NCI-H82 (cell line): Measurements from ENCODE around the gene NRF1.
"Not testable (repeated sequence)": the region's sequence is repeated elsewhere in the genome, so short reads cannot be mapped to it uniquely, and the experiment has no call there.

Experiments used
- DNase-seq: peaks from one replicate; lab custom pipeline; 2025; lab: John Stamatoyannopoulos, UW

The NRF1 gene

DNA sequence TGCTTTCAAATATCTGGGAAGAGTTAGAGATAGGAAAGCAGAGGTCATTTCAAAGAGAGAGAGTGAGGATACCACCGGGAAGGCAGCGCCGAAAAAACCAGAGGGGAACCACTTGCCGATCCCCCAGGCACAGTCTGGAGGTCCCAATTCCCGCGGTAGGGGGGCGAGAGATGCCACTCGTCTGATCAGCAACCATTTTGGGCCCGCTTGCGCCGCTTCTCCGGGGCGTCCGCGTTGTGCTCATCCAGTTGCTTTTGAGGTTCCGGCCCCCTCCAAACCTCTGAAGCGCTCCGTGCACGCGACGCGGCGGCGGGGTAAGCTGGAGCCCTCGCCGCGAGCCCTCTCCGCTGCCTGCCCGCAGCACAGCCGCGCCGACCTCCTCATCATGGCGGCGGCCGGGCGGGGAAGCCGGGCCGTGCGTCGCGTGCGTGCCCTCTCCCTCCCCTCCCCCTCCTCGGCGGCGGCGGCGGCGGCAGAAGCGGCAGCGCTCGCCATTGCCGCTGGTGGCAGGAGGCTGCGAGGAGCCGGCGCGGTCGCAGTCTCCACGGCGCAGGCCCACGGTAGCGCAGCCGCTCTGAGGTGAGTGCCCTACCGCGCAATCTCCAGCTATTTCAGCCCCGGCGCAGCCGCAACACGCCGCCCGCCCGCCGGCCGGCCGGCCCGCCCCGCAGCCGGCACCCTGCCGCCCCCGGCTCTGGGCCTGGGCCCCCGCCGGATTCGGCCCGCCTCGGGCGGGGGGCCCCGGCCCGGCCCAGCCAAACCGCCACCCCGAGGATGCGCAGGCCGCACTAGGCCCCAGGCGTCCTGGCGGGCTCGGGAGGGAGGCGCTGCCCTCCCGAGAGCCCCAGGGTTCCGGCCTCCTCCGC is at the start of gene NRF1:
Gene NRF1, plus strand, starts transcription at position 475 of the 866 bp plus-strand sequence. CDS start 45,632 bp downstream, outside the sequence.
- DNase-seq = peak; percentile 91

DNA sequence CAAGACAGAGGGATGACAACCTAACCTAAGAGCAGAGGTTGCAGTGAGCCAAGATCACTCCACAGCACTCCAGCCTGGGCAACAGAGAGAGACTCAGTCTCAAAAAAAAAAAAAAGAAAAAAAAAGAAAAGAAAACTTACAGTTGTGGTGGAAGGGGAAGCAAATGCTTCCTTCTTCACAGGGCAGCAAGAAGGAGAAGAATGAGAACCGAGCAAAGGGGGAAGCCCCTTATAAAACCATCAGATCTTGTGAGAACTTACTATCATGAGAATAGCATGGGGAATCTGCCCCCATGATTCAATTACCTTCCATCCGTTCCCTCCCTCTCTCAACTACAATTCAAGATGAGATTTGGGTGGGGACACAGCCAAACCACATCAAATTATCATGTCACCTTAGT is 45.2 kb upstream of the NRF1 start:
- not testable (repeated sequence) for DNase-seq

DNA sequence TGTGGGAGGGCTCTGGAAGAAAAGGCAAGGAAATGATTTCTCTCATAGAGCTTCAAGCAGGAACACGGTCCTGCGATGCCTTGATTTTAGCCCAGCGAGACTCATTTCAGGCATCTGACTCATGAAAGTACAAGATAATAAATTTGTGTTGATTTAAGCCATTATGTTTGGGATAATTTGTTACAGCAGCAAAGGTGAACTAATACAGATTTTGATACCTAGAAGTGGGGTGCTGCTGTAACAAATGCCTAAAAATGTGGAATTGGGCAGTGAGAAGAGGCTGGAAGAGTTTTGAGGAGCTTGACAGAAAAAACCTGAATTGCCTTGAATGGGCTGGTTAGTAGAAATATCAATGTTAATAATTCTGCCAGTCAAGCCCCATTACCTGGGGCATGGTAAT is 44.1 kb upstream of the NRF1 start:
- no peak for DNase-seq

DNA sequence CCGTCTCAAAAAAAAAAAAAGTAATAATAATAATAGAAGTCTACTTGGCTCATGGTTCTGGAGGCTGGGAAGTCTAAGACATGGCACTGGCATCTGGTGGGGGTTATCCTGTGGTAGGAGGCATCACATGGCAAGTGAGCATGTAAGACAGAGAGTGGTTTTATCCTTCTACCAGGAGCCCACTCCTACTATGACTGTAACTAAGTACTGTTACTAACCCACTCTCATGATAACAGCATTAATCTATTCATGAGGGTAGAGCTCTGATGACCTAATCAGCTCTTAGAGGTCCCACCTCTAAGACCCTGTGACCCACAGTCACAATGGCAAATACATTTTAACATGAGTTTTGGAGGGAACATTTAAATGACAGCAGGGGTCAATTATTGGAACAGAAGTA is 43.3 kb upstream of the NRF1 start:
- no peak for DNase-seq

DNA sequence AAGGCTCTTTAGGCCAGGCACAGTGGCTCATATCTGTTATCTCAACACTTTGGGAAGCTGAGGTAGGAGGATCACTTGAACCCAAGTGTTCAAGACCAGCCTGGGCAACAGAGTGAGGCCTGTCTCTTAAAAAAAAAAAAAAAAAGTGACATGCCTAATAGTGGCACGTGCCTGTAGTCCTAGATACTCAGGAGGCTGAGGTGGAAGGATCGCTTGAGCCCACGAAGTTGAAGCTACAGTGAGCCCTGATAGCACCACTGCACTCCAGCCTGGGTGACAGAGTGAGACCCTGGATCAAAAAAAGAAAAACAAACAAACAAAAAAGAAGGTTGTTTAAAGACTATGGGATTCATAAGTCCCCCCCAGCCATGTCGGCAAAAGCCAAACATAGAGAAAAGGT is 42.2 kb upstream of the NRF1 start:
- no peak for DNase-seq

DNA sequence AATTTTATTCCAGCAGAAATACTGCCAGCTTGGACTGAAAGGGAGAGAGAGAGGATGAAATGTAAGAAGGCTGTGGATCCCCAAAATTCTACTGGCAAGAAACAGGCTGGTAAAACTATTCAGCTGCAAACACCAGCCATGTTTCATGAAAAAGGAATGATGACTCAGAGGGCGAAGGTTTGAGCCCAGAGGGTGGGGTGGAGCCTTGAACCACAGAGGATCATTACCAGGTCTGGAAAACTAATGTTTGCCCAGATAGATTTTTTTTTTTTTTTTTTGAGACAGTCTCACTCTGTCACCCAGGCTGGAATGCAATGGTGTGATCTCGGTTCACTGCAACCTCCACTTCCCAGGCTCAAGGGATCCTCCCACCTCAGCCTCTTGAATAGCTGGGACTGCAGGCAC is 41.7 kb upstream of the NRF1 start:
- DNase-seq = no peak

DNA sequence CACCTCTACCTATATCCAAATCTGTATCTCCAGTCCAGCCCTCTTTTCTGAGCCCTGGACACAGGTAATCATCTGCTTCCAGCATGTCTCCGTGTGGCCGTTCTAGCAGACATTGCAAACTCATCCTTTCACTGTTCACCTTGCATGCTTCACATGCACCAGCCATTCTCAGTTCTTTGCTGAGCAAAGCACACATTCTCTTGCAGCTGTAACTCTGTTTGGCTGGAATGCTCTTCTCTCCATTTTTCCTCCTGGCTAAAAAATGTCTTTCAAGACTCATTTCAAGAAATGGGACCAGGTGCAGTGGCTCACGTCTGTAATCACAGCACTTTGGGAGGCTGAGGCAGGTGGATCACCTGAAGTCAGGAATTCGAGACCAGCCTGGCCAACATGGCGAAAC is 40.3 kb upstream of the NRF1 start:
- no peak for DNase-seq

DNA sequence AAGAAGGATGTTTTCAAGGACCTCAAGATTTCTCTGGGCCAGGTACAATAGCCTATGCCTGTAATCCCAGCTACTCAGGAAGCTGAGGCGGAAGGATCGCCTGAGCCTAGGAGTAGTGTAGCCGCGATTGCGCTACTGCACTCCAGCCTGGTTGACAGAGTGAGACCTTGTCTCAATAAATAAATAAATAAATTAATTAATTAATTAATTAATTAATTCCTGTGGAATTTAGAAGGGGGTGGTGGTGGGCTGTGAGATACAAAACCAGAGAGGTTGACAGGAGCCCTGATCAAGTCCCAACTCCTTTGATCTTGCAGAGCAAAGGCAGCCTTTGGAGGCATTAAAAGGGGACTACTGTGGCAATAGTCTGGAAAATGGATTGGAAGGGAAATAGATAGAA is 39.3 kb upstream of the NRF1 start:
- no peak for DNase-seq

DNA sequence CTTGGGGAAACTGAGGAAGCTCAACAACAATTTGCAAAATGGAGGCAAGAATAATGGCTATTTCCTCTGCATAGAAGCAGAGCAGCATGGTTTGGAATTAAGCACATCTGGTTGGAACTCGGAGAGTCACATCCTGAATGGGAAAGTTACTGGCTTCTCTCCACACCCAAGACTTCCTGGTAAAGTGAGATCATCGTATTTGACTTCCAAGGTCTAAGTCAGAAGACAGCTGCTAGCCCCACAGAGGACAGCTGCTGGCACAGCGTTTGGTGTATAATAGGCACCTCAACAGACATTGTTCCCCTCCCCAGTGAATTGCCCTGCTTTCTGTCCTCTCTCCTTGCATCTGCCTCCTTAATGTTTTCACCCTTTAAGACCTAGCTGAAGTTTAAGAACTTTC is 37.0 kb upstream of the NRF1 start:
- no peak for DNase-seq

DNA sequence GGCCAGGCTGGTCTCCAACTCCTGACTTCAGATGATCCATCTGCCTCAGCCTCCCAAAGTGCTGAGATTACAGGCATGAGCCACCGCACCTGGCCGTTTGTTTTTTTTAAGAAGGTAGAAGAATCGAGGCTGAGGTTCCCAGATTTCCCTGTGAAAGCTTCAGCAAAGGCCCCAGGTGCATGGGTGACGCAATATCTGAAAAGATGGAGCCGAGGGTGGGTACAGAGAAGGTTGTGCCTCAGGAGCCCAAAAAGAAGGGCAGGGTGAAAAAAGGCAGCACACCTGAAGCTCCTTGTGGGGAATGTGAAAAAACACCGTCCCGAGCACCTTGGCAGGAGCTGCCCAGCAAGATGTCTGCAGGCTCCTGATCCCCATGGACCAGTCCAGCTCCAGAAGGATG is 35.8 kb upstream of the NRF1 start:
- no peak for DNase-seq

DNA sequence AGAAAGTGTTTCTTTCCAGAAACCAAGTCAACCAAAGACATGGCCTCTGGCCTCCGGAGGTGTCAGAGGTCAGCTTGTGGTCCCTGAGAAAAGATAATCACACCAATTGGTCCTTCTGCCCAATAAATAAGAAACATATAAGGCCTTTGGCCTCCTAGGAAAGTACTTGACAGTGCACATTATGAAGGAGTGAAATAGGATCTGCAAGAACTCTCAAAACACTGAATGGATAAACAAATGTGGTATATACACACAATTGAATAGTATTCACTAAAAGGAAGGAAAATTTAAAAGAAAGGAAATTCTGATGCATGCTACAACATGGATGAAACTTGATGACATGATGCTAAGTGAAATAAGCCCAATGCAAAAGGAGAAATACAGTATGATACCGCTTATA is 35.4 kb upstream of the NRF1 start:
- no peak for DNase-seq

DNA sequence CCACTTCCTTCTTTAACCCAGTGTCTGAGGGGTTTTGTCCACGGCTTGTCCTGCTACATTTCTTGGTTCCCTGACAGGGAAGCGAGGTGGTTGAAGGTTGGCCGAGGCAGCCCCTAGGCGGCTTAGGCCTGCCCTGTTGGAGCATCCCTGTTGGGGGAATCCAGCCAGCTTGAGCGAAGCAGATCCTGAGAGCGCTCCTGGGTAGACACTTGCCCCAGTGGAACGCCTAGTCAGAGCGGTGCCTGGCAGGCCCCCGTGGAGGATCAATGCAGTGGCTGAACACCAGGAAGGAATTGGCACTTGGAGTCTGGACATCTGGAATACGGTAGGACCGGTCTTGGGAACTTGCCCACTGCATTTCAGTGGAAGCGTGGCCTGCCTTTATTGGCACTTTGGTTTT is 32.7 kb upstream of the NRF1 start:
- no peak for DNase-seq

DNA sequence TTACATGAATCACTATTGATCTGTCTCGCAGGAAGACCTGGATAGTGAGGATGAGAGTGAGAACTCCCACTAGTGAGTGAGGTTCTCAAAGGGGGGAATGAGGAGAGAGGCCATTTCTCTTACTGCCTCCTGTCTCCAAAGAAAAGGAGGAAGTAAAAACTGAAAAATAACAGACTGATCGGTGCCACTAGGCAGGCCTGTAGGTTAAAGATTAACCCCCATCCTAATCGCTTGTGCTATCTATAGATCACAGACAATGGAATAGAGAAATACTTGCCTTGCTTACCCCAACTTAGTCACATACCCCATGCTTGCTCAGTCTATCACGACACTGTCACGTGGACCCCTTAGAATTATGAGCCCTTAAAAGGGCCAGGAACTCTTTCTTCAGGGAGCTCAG is 25.3 kb upstream of the NRF1 start:
- DNase-seq = not testable (repeated sequence)

DNA sequence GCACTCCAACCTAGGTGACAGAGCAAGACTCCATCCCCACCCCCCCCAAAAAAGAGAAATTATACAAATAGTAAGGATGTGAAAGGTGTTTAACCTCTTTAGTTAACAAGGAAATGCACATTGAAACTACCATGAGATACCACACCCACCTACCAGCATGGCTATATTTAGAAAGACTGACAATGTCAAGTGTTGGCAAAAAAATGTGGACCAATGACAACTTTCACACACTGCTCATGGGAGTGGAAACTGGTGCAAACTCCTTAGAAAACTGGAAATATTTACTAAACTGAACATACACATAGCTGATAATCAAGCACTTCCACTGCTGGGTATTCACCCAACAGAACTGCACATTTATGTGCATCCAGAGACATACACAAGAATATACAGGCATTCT is 23.3 kb upstream of the NRF1 start:
- no peak for DNase-seq

DNA sequence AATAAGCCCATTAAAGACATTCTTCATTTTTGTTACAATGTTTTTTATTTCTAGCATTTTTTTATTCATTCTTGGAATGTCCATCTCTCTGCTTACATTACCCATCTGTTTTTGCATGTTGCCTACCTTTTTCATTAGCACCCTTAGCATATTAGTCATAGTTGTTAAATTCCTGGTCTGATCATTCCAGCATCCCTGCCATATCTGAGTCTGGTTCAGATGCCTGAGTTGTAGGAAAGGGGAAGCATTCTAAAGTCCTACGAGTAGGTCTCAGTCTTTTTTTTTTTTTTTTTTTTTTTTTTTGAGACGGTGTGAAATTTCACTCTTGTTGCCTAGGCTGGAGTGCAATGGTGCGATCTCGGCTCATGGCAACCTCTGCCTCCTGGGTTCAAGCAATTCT is 19.7 kb upstream of the NRF1 start:
- no peak for DNase-seq

DNA sequence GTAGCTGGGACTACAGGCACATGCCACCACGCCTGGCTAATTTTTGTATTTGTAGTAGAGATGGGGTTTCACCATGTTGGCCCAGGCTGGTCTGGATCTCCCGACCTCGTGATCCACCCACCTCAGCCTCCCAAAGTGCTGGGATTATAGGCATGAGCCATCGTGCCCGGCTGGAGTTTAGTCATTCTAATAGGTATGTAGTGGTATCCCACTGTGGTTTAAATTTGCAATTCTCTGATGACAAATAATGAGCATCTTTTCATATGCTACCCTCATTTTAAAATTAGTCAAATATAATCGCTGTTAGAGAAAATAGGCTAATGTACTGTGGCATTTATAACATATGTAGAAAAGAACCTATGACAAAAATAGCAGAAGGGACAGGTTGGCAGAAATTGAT is 15.1 kb upstream of the NRF1 start:
- not testable (repeated sequence) for DNase-seq

DNA sequence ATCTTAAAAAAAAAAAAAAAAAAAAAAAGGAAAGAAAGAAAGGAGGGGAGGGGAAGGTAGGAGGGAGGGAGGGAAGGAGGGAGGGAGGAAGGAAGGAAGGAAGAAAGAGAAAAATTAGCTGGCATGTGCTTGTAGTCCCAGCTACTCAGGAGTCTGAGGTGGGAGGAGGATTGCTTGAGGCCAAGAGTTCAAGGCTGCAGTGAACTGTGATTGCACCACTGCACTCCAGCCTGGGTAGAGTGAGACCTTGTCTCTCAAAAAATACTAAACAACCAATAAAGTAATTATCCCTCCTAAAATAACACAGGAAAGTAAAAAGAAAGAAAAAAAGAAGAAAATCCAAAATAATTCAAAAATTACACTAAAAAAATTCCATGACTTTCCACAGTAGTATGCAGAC is 13.8 kb upstream of the NRF1 start:
- DNase-seq = no peak

DNA sequence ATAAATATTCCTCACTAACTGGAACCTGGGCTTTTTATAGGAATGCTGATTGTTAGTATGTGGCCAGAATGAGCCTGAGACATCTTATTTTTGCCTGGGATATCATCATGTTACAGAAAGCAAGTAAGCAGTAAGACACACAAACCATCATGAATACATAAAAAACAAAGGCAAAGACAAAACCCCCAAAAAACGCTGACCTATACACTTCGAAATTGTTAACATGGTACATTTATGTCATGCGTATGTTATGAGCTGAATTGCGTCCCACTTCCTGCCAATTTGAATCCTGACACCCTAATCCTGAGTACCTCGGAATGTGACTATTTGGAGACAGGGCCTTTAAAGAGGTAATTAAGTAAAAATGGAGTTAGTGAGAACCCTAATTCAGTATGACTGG is 12.3 kb upstream of the NRF1 start:
- no peak for DNase-seq

DNA sequence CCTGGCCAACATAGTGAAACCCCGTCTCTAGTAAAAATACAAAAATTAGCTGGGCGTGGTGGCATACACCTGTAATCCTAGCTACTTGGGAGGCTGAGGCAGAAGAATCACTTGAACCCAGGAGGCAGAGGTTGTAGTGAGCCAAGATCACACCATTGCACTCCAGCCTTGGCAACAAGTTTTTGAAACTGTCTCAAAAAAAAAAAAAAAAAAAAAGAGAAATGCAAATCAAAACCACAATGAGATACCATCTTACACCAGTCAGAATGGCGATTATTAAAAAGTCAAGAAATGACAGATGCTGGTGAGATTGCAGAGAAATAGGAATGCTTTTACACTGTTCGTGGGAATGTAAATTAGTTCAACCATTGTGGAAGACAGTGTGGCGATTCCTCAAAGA is 7.9 kb upstream of the NRF1 start:
- DNase-seq = not testable (repeated sequence)

DNA sequence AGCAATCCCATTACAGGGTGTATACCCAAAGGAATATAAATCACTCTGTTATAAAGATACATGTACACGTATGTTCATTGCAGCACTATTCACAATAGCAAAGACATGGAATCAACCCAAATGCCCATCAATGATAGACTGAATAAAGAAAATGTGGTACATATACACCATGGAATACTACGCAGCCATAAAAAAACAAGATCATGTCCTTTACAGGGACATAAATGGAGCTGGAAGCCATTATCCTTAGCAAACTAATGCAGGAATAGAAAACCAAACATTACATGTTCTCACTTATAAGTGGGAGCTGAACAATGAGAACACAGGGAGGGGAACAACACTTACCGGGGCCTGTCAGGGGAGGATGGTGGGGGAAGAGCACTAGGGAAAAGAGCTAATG is 7.5 kb upstream of the NRF1 start:
- DNase-seq = not testable (repeated sequence)

DNA sequence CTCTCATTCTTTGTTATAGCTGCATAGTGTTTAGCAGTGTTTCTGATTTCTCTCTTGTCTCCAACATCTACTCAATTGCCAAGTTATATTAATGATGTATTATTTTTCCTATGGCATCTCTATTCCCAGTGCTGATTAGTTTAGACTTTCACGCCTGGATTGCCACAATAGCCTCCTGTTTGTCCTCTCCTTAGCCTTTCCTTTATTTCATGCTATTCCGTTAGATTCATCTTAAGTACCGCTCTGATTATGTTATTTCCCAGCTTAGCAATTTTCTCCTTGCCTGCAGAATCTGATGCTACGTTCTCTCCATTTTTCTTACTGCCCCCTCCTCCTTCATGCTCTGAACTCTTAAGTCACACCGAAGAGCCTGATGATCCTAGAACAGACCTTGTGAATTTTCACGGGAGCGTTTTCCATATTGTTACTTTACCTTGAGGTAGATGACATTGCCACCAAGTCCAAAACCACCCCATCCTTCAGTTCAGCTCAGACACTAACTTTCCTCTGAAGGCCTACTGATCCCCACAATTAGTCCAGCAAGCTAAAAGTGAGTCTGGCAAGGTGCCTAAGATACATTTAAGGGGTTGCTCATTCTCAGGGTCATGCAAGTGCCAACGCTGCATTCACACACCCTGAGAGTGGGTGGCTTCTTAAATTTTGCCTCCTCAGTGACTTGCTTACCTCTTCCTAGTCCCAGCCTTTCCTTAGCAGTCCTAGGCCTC is 6.6 kb upstream of the NRF1 start:
- DNase-seq = no peak

DNA sequence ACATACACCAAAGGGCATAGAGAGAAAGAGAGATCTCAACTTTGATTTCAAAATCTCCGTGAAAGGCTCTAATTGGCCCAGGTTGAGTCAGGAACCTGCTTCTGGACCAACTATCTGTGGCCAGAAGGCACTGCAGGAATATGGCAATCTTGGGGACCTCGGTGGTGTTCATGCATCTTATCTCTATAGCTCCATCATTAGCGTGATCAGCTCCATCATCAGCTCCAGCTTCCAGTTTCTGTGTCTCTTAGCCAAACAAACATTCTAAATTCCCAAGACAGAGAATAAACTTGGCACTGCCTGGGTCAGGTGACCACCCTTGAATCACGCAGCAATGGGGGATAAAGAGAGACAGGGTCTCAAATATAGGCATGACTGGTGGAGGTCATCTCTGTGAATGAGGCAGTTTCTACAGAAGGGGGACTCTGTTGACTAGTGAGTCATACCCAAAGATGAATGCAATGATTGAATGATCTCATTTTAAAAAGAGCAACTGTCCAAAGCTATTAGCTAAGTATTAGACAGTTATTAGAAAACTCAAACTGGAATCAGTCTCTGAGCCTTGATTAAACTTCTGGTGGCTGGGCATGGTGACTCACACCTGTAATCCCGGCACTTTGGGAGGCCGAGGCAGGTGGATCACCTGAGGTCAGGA is 5.4 kb upstream of the NRF1 start:
- DNase-seq = no peak

DNA sequence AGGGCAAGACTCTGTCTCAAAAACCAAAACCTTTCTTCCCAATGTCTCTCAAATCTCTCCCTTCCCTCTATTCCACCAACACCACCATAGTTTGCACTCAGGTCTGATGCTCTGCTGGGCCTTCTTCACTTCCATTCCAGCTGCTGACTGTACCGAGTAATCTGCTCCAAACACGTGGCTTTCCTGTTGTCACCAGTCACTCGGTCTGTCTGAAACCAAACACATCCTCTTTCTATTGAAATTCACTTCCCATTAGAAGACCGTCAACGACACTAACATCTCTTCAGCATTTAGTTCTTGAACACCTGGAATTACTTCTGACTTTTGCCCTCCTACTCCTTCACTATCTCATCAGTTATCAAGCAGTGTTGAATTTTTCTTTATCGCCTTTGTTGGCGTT is 4.7 kb upstream of the NRF1 start:
- no peak for DNase-seq
